HG02973 (cell line): ENCODE measurements around the gene IL37.

ENCODE experiments used
- ATAC-seq: cut with Tn5 transposase; IDR thresholded peaks from one replicate; pipeline ENCODE4 v1.9.1; 2021; ENCODE audit warnings: moderate library complexity; ENCODE audit not compliant: unreplicated experiment

The IL37 gene

GRCh38 chr2:112910865-112911264, at the start of gene IL37:
IL37 (plus strand) TSS chr2:112911165; CDS start chr2:112913013, 1,848 bp downstream.
- no peak for ATAC-seq

GRCh38 chr2:112864072-112864471, 46.9 kb upstream of the IL37 start:
- no peak for ATAC-seq

- ATAC-seq = no peak
These were observed 44.7 kb upstream of the IL37 start for GRCh38 chr2:112866128-112866835.

- no peak for ATAC-seq
These were observed 43.0 kb upstream of the IL37 start for GRCh38 chr2:112867701-112868631.

- no peak for ATAC-seq
These were observed 41.6 kb upstream of the IL37 start for GRCh38 chr2:112869258-112869842.

GRCh38 chr2:112870841-112871835, 39.8 kb upstream of the IL37 start:
- ATAC-seq = no peak

GRCh38 chr2:112876257-112876970, 34.6 kb upstream of the IL37 start:
- ATAC-seq = no peak

GRCh38 chr2:112876971-112877361, 34.0 kb upstream of the IL37 start:
- no peak for ATAC-seq

GRCh38 chr2:112877423-112877822, 33.5 kb upstream of the IL37 start:
- no peak for ATAC-seq

- no peak for ATAC-seq
These were observed 31.4 kb upstream of the IL37 start for GRCh38 chr2:112879491-112880041.

GRCh38 chr2:112880091-112880531, 30.9 kb upstream of the IL37 start:
- ATAC-seq = no peak

GRCh38 chr2:112880696-112881095, 30.3 kb upstream of the IL37 start:
- no peak for ATAC-seq

GRCh38 chr2:112881217-112881985, 29.6 kb upstream of the IL37 start:
- ATAC-seq = peak; percentile 72

- no peak for ATAC-seq
These were observed 27.3 kb upstream of the IL37 start for GRCh38 chr2:112883669-112884068.

- ATAC-seq = peak; percentile 44
These were observed 26.0 kb upstream of the IL37 start for GRCh38 chr2:112884869-112885505.

- no peak for ATAC-seq
These were observed 25.5 kb upstream of the IL37 start for GRCh38 chr2:112885506-112885902.

GRCh38 chr2:112886291-112886690, 24.7 kb upstream of the IL37 start:
- no peak for ATAC-seq
